ENCODE data around the gene POU2F3. TPM values are rescaled to one million over a fixed set of nuclear protein-coding genes. Genes with fewer than 3 reads are reported as not detected.

Gene POU2F3
- total and polyA plus RNA-seq, 2 of the 8 experiments (the other 6 are each of a cell fraction or from before 2014, with no cell fraction given) = 1.0 to 2.1 TPM

GRCh38 chr11:120270386-120270785, 30.4 kb downstream of the POU2F3 start (continued):
- TF ChIP-seq ATF2 (IDR thresholded peaks at IDR 0.05; ENCODE audit: low read length) = no peak
- TF ChIP-seq SIN3A (conservative IDR thresholded peaks at IDR 0.05 in 1 of 2, IDR thresholded peaks at IDR 0.05 in 1 of 2; ENCODE audit: low read depth in 1 of 2, low read length in 2 of 2) = no peak
- TF ChIP-seq RXRA (IDR thresholded peaks at IDR 0.05; ENCODE audit: insufficient read depth, low read depth, low read length) = no peak
